ENCODE measurements around the gene RCBTB2.

Gene RCBTB2

GRCh38 chr13:48570216-48570828, 37.4 kb upstream of the RCBTB2 start:
- no peaks in the 10 kb centered on the region for H3K36me3 ChIP-seq (ENCODE audit: control insufficient read depth in 2 of 2, insufficient read depth in 1 of 2, low read length in 2 of 2)
- no peaks in the 10 kb centered on the region for H3K4me1 ChIP-seq (ENCODE audit: control insufficient read depth, insufficient read depth, low read length)
- ChIA-PET CTCF (interaction anchor here (1.1 kb wide), 1 partner anchor 10 kb away, joined by 5 read pairs; no protein-coding TSS in a partner anchor), POLR2A (no interaction called here)
- no peak overlapping the region for H3K27ac ChIP-seq (ENCODE audit: extremely low read depth, low read depth, low read length)
- H3K9me3 ChIP-seq (ENCODE audit: control insufficient read depth, insufficient read depth, low read depth, low read length), result no peaks in the 10 kb centered on the region
- no peak overlapping the region for H3K4me3 ChIP-seq (ENCODE audit: low read depth, low read length)
- TF ChIP-seq ZNF677 (tag by site-specific recombination; IDR thresholded peaks at IDR 0.05) (no peak), KLF10 (tag by site-specific recombination; IDR thresholded peaks at IDR 0.05) (no peak), ZNF366 (tag by site-specific recombination; conservative IDR thresholded peaks at IDR 0.05) (no peak), ZNF19 (tag by site-specific recombination; IDR thresholded peaks at IDR 0.05; ENCODE audit: low read depth) (no peak)

- Histone ChIP-seq H3K27ac (ENCODE audit: extremely low read depth, low read depth, low read length) (no peak overlapping the region), H3K4me1 (ENCODE audit: control insufficient read depth, insufficient read depth, low read length) (no peaks in the 10 kb centered on the region), H3K36me3 (ENCODE audit: control insufficient read depth in 2 of 2, insufficient read depth in 1 of 2, low read length in 2 of 2) (no peaks in the 10 kb centered on the region), H3K9me3 (ENCODE audit: control insufficient read depth, insufficient read depth, low read depth, low read length) (no peaks in the 10 kb centered on the region), H3K4me3 (ENCODE audit: low read depth, low read length) (no peak overlapping the region)
- TF ChIP-seq ZNF416 (tag by site-specific recombination; IDR thresholded peaks at IDR 0.05), result no peak
- CTCF ChIA-PET, result interaction anchor here (1.1 kb wide), 1 partner anchor 11 kb away, joined by 5 read pairs; no protein-coding TSS in a partner anchor
- POLR2A ChIA-PET, result no interaction called here
Observed at GRCh38 chr13:48569104-48569666, 36.3 kb upstream of the RCBTB2 start.

- TF ChIP-seq ZNF155 (tag by site-specific recombination; IDR thresholded peaks at IDR 0.05) (no peak), ZSCAN5A (tag by site-specific recombination; IDR thresholded peaks at IDR 0.05) (no peak), INSM2 (tag by site-specific recombination; IDR thresholded peaks at IDR 0.05) (no peak), ZNF426 (tag by site-specific recombination; IDR thresholded peaks at IDR 0.05) (no peak), ZNF280C (tag by site-specific recombination; IDR thresholded peaks at IDR 0.05) (no peak), ZBTB17 (tag by site-specific recombination; IDR thresholded peaks at IDR 0.05) (no peak), REPIN1 (tag by site-specific recombination; IDR thresholded peaks at IDR 0.05; ENCODE audit: low read depth) (no peak), ZBTB44 (tag by site-specific recombination; IDR thresholded peaks at IDR 0.05) (no peak), ZBTB20 (tag by site-specific recombination; IDR thresholded peaks at IDR 0.05) (no peak), MEIS1 (CRISPR knock-in tag; IDR thresholded peaks at IDR 0.05; ENCODE audit: borderline replicate concordance) (no peak), ZNF560 (tag by site-specific recombination; IDR thresholded peaks at IDR 0.05; ENCODE audit: borderline replicate concordance) (no peak), ZBTB48 (tag by site-specific recombination; IDR thresholded peaks at IDR 0.05) (no peak), ZNF704 (tag by site-specific recombination; IDR thresholded peaks at IDR 0.05) (no peak), ZNF701 (tag by site-specific recombination; IDR thresholded peaks at IDR 0.05) (no peak), ZBTB21 (tag by site-specific recombination; IDR thresholded peaks at IDR 0.05) (no peak), ZNF530 (tag by site-specific recombination; IDR thresholded peaks at IDR 0.05; ENCODE audit: low read depth) (no peak)
- POLR2A ChIA-PET, result no interaction called here
- Histone ChIP-seq H3K9me3 (ENCODE audit: control insufficient read depth, insufficient read depth, low read depth, low read length) (no peaks in the 10 kb centered on the region), H3K36me3 (ENCODE audit: control insufficient read depth in 2 of 2, insufficient read depth in 1 of 2, low read length in 2 of 2) (no peaks in the 10 kb centered on the region), H3K27ac (ENCODE audit: extremely low read depth, low read depth, low read length) (no peak overlapping the region), H3K4me3 (ENCODE audit: low read depth, low read length) (no peak overlapping the region), H3K4me1 (ENCODE audit: control insufficient read depth, insufficient read depth, low read length) (no peaks in the 10 kb centered on the region)
- CTCF ChIA-PET, result interaction anchor here (1.1 kb wide), 1 partner anchor 11 kb away, joined by 3 read pairs; no protein-coding TSS in a partner anchor
Observed at GRCh38 chr13:48568370-48569103, 35.7 kb upstream of the RCBTB2 start.
